Measurements from ENCODE around the gene TOX2.

TOX2 gene

GRCh38 chr20:44001667-44002596, 87.3 kb downstream of the TOX2 start:
- no peak for DNase-seq (ENCODE audit: low read depth, low spot score)

- no peak for DNase-seq (ENCODE audit: low read depth, low spot score)
These were observed 88.2 kb downstream of the TOX2 start for GRCh38 chr20:44002861-44003260.

DNA sequence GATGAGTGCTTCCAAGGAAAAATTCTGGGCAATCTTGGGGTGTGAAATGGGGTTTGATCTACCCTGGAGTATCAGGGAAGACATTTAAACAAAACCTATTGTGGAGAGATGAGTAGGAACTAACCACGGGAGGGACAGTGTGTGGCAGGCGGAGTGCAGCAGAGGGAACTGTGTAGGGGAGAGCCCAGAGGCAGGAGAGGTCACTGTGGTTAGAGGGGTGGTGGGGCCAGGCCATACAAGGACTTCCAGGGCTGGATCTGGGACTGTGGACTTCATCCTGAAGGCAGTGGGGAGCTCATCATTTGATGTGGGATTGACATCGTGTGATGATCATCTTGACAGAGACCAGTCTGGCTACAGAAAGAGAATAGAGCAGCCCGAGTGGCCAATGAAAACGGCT, 89.0 kb downstream of the TOX2 start:
- no peak for DNase-seq (ENCODE audit: low read depth, low spot score)

GRCh38 chr20:44004306-44004915, 89.8 kb downstream of the TOX2 start:
- no peak for DNase-seq (ENCODE audit: low read depth, low spot score)

- no peak for DNase-seq (ENCODE audit: low read depth, low spot score)
These were observed 91.0 kb downstream of the TOX2 start for GRCh38 chr20:44005661-44006060.

GRCh38 chr20:44006126-44006525, 91.5 kb downstream of the TOX2 start:
- DNase-seq (ENCODE audit: low read depth, low spot score) = no peak

DNA sequence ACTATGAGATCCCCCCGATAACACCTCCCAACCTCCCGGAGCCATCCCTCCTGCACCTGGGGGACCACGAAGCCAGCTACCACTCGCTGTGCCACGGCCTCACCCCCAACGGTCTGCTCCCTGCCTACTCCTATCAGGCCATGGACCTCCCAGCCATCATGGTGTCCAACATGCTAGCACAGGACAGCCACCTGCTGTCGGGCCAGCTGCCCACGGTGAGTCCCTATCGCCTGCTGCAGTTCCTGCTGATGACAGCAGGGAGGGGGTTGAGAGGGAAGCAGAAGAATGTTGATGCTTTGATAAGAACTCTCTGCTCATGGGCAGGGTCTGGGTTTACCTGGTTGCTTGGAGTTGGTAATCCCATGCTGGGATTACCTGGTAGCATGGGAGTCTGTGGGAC, 91.9 kb downstream of the TOX2 start:
- no peak for DNase-seq (ENCODE audit: low read depth, low spot score)

DNA sequence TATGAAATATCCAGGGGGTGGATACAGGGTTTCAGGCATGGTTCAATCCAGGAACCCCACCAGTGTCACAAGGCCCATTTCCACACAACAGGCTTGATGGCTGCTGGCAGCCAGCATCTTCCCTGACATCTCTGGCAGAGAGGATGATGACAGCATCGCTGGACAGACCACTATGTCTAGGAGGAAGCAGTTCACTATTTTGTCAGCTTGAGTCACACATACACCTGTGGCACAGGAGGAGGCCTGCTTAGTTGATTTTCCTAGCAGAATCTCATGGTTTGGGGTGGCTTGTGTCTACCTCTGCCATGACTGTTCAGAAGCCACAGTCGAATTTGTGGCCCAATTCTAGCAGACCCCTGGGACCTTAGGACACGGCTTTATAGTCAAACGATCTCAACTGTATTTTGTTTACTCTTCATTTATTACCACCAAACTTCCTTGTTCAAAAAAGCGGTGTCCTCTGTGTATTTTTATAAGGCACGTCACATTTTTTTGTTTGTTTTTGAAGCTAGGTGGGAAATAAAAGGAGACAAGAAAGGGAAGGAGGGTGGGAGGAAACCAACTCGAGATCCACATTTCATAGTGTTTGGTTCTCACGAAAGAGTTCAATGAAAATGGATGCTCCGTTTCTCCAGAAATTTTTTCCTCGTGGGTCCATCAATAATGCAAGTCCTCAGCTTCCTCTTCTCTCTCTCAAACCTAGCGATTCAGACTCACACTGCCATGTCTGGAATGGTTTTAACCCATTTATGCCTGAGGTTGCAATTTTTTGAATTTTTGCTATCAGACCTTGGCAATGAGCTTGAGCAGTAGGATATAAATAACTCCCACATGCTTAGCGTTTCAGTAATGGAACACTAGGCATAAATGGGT, 94.4 kb downstream of the TOX2 start:
- DNase-seq (ENCODE audit: low read depth, low spot score) = no peak

DNA sequence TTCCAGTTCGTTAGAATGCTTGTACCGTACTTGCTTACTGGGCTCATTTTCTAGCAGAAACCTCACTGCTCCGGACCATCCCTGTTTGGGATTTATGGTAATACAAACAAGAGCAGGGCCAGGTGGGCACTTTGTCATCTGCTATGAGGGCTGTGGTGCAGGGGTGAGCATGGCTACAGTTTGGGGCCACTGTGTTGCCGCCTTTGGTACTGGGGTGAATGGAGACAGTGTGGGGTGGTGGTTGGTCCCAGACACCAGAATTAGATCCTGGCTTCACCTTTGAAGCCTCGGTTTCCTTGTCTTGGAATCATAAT, 95.0 kb downstream of the TOX2 start:
- DNase-seq (ENCODE audit: low read depth, low spot score) = no peak

- no peak for DNase-seq (ENCODE audit: low read depth, low spot score)
These were observed 95.6 kb downstream of the TOX2 start for GRCh38 chr20:44010162-44010704.

DNA sequence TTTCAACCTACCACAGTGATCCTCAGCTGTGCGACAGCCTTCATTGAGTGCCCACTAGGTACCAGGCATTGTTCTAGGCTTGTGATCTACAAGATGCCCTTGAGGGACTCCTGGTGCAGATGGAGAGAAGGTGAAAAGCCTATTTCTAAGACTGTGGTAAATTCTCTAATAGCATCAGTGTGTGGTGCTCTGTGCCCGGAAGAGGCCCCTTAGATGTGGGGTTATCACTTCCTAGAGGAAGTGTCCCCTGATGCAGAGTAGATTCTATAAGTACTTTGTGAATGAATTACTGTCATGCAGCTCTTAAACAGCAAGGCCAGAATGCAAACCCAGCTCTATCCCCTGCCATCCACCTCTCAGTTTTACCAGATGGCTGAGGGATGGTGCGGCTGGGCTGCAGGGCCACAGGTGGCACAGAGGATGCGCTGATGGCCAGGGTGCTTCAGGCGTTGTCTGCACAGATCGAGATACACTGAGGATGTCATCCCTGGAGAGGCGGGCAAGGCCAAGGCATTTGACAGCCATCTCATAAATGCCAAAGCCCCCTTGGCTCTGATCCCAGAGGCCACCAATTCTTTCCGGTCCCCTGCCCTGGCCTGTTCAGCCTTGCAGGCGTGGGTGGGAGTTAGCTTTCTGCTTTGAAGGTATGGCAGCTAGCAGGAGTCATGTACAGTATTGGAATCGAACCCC, 96.7 kb downstream of the TOX2 start:
- DNase-seq (ENCODE audit: low read depth, low spot score) = no peak

GRCh38 chr20:44012466-44013226, 98.0 kb downstream of the TOX2 start:
- no peak for DNase-seq (ENCODE audit: low read depth, low spot score)

DNA sequence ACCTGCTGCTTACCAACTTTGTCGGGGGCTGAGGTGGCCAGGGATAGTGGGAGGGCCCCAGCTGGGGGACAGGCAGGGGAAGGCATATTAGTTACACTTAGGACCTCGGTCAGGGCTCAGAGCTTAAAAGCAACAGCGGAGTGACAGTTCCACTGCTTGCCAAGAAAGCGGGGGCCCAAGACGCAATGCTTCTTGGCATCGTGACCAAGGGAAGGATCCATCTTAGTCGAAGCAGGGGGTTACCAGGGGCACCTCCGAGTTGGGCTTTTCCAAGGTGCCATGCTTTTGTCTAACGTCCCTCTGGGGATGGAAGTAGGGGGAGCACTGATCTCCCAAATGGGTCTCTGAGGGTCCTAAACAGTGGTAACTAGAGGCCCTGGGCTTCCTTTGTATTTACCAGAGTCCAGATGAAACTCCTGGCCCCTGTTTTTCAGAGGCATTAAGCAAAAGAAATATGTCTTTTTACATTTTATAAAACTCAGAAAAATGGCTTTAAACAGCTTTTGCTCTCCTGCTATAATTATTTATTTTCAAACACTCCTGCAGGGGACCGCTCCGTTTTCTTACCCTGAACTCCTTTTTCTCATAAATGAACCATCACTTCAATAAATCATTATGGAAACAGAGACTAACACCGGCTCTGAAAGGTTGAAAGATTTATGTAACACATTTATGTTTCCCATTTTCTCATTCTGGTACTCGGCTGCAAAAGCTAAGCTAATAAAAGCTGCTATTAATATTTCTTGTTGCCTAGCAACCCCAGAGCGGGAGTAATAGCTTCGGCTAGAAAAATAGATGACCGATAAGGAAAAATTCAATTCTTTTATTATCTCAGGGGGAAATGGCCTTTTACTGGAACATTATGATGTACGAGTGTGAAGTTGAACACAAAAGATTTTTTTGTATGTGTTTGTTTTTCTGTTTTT, 100.4 kb downstream of the TOX2 start:
- no peak for DNase-seq (ENCODE audit: low read depth, low spot score)

GRCh38 chr20:44015733-44016103, 101.1 kb downstream of the TOX2 start:
- no peak for DNase-seq (ENCODE audit: low read depth, low spot score)

DNA sequence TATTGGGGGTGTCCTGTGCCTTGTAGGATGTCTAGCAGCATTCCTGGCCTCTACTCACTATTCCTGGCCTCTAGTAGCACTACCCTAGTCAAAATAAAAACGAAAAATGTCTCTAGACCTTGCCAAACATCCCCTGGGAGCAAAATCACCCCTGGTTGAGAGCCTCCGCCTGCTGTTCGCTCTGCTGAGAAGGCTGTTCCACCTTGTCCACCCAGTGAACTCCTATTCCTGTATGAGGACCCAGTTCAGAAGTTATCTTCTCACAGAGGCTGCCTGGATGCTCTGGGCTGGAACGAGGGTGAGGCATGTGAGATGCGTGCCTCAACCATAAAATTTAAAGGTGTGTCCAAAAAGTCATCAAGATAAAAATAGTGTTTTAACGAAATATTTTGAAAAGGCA, 101.9 kb downstream of the TOX2 start:
- DNase-seq (ENCODE audit: low read depth, low spot score) = no peak

DNA sequence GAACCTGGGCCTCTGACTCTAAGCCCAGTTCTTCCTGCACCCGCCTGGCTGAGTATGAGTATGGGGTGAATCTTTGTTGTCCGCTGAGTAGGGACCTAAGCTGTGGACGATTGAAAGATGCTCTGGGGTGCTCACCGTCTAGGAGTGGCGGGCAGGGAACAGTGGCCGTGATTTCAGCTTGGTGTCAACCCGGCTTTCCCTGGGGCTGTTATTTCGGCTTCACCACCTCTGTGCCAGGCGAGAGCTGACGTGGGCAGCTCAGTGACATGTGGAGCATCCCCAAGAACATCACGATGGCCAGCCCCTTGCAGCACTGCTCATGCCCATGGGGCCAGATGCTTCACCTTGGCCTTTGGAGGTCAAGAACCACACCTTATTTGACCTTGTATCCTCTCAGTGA, 102.6 kb downstream of the TOX2 start:
- DNase-seq (ENCODE audit: low read depth, low spot score) = no peak

GRCh38 chr20:44017905-44018258, 103.2 kb downstream of the TOX2 start:
- DNase-seq (ENCODE audit: low read depth, low spot score) = no peak

- no peak for DNase-seq (ENCODE audit: low read depth, low spot score)
These were observed 103.7 kb downstream of the TOX2 start for GRCh38 chr20:44018259-44018941.

GRCh38 chr20:44018942-44019637, 104.4 kb downstream of the TOX2 start:
- no peak for DNase-seq (ENCODE audit: low read depth, low spot score)

Data from activated naive CD8-positive, alpha-beta T cell treated with anti-CD3 and anti-CD28 coated beads, Interleukin-2, amount 50 U/mL, for 16 hours (primary cell).